Measurements from ENCODE around the gene OR4D10. TPM values are rescaled to one million over a fixed set of nuclear protein-coding genes. Genes with fewer than 3 reads are reported as not detected.

Gene OR4D10
- total RNA-seq, 1 experiment from 2014 or later, result not detected

DNA sequence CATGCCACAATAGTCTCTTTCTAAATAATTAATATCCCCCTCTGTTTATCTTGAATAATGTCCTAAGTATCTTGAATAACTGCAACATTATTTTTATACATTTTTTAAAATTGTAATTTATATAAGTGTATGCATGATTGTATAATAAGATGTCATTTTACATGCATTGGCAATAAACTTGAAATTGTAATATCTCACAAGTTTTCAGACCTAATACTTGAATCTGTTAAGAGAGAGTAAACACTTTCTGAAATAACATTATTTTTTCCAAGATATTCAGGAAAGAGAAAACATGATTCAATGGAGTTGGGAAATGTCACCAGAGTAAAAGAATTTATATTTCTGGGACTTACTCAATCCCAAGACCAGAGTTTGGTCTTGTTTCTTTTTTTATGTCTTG is 30.2 kb downstream of the OR4D10 start, which contains the start of gene OR4D11 (continued):
- TF ChIP-seq, protein P1, sequence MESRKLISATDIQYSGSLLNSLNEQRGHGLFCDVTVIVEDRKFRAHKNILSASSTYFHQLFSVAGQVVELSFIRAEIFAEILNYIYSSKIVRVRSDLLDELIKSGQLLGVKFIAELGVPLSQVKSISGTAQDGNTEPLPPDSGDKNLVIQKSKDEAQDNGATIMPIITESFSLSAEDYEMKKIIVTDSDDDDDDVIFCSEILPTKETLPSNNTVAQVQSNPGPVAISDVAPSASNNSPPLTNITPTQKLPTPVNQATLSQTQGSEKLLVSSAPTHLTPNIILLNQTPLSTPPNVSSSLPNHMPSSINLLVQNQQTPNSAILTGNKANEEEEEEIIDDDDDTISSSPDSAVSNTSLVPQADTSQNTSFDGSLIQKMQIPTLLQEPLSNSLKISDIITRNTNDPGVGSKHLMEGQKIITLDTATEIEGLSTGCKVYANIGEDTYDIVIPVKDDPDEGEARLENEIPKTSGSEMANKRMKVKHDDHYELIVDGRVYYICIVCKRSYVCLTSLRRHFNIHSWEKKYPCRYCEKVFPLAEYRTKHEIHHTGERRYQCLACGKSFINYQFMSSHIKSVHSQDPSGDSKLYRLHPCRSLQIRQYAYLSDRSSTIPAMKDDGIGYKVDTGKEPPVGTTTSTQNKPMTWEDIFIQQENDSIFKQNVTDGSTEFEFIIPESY (IDR thresholded peaks at IDR 0.05; ENCODE audit: extremely low read depth, insufficient replicate concordance, low read length), result no peak
- no peak for TF ChIP-seq ZFX (IDR thresholded peaks at IDR 0.05)

DNA sequence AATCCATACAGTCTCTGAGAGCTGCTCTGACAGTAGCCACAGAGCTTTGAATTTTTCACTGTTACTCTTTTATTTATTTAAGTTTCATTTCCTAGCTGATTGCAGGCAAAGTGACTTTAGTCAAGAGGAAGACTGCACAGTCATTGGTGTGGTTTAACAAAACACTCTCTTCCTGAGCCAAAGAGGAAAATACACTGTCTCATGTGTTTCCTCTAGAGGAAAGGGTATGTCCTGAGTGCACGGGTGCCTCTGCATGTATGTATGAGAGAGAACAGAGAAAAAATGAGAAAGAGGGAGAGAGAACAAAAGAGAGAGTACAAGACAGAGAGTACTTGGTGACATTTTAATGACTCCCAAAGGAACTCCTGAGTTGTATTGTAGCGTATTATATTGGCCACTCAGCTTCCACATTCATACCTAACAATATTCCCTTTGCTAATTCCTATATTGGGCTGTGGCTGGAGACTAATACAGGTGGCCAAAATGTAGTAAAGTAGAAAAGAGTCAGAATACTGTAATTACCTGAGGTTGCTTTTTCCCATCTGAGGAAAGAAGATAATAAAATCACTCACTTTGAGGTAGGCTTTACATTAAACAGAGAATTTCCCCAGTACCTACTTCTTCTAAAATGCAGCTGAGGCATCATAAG is 38.0 kb downstream of the OR4D10 start, which contains the start of gene OR4D9:
Gene OR4D9, plus strand, starts transcription at position 599 of the 649 bp plus-strand sequence. CDS start 3,374 bp downstream, outside the sequence.
- Histone ChIP-seq H3K4me1 (ENCODE audit: control insufficient read depth in 1 of 2, insufficient read depth in 2 of 2, low read length in 2 of 2) (no peaks in the 10 kb centered on the region), H3K9ac (ENCODE audit: low read length) (no peak within 1 kb of the TSS), H3K36me3 (ENCODE audit: control insufficient read depth in 1 of 2, insufficient read depth in 2 of 2, low read length in 2 of 2) (no peaks in the 10 kb centered on the region), H3K9me2 (ENCODE audit: insufficient read depth) (no peaks in the 10 kb centered on the region), H3K27ac (ENCODE audit: low read depth, low read length) (no peak within 1 kb of the TSS), H3K79me2 (ENCODE audit: insufficient read depth, low read length) (no peaks in the 10 kb centered on the region), H3K9me3 (ENCODE audit: control insufficient read depth in 1 of 2, insufficient read depth in 1 of 2, low read depth in 1 of 2, low read length in 2 of 2) (no peaks in the 10 kb centered on the region), H3K27me3 (ENCODE audit: insufficient read depth, low read length) (no peaks in the 10 kb centered on the region), H4K20me1 (ENCODE audit: insufficient read depth) (no peaks in the 10 kb centered on the region), H3K4me3 (replicated peaks in 1 of 2; ENCODE audit: low read depth in 1 of 2, low read length in 2 of 2) (no peak within 1 kb of the TSS), H2AFZ (ENCODE audit: low read depth, low read length, poor library complexity, severe bottlenecking) (peak within 1 kb of the TSS; percentile 9), H3K4me2 (ENCODE audit: low read length) (no peak within 1 kb of the TSS)
- no peak for TF ChIP-seq SIN3A (IDR thresholded peaks at IDR 0.05; ENCODE audit: low read depth)
- TF ChIP-seq, protein P2, sequence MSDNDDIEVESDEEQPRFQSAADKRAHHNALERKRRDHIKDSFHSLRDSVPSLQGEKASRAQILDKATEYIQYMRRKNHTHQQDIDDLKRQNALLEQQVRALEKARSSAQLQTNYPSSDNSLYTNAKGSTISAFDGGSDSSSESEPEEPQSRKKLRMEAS (IDR thresholded peaks at IDR 0.05), result no peak
- no peak for TF ChIP-seq POLR2A (IDR thresholded peaks at IDR 0.05; ENCODE audit: borderline replicate concordance, extremely low read depth, insufficient read depth, insufficient read length)
- TF ChIP-seq, protein P1 (IDR thresholded peaks at IDR 0.05; ENCODE audit: extremely low read depth, insufficient replicate concordance, low read length), result no peak
- TF ChIP-seq RAD21 (IDR thresholded peaks at IDR 0.05; ENCODE audit: low read depth), result no peak
- no peak for TF ChIP-seq SRF (IDR thresholded peaks at IDR 0.05; ENCODE audit: low read depth)
- TF ChIP-seq ELF1 (IDR thresholded peaks at IDR 0.05; ENCODE audit: borderline replicate concordance, low read depth), result no peak
- TF ChIP-seq EZH2phosphoT487 (IDR thresholded peaks at IDR 0.05; ENCODE audit: borderline replicate concordance), result no peak
- TF ChIP-seq POLR2AphosphoS5 (IDR thresholded peaks at IDR 0.05; ENCODE audit: low read depth, low read length), result no peak
- TF ChIP-seq CEBPB (IDR thresholded peaks at IDR 0.05; ENCODE audit: low read depth), result no peak
- TF ChIP-seq, protein P3, sequence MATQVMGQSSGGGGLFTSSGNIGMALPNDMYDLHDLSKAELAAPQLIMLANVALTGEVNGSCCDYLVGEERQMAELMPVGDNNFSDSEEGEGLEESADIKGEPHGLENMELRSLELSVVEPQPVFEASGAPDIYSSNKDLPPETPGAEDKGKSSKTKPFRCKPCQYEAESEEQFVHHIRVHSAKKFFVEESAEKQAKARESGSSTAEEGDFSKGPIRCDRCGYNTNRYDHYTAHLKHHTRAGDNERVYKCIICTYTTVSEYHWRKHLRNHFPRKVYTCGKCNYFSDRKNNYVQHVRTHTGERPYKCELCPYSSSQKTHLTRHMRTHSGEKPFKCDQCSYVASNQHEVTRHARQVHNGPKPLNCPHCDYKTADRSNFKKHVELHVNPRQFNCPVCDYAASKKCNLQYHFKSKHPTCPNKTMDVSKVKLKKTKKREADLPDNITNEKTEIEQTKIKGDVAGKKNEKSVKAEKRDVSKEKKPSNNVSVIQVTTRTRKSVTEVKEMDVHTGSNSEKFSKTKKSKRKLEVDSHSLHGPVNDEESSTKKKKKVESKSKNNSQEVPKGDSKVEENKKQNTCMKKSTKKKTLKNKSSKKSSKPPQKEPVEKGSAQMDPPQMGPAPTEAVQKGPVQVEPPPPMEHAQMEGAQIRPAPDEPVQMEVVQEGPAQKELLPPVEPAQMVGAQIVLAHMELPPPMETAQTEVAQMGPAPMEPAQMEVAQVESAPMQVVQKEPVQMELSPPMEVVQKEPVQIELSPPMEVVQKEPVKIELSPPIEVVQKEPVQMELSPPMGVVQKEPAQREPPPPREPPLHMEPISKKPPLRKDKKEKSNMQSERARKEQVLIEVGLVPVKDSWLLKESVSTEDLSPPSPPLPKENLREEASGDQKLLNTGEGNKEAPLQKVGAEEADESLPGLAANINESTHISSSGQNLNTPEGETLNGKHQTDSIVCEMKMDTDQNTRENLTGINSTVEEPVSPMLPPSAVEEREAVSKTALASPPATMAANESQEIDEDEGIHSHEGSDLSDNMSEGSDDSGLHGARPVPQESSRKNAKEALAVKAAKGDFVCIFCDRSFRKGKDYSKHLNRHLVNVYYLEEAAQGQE (IDR thresholded peaks at IDR 0.05; ENCODE audit: low read depth), result no peak
- no peak for TF ChIP-seq FOSL1 (IDR thresholded peaks at IDR 0.05; ENCODE audit: low read depth)
- TF ChIP-seq SP1 (IDR thresholded peaks at IDR 0.05; ENCODE audit: low read depth), result no peak
- TF ChIP-seq EGR1 (IDR thresholded peaks at IDR 0.05; ENCODE audit: low read depth), result no peak
- no peak for TF ChIP-seq JUND (IDR thresholded peaks at IDR 0.05)
- TF ChIP-seq TCF7L2 (IDR thresholded peaks at IDR 0.05; ENCODE audit: borderline replicate concordance, extremely low read depth, insufficient read depth, insufficient read length), result no peak
- no peak for TF ChIP-seq ZFX (IDR thresholded peaks at IDR 0.05)
- BruUV-seq (replicated peaks), result no TSS peak
- ChIA-PET POLR2A (no interaction called here), CTCF (no interaction called here), RAD21 (ENCODE audit: low non-redundant PET in 1 of 2, low total read pairs in 2 of 2, uncharacterized antibody in 2 of 2, unreplicated experiment in 2 of 2) (no interaction called here)
- ATAC-seq (no peak), DNase-seq (ENCODE audit: low read depth, low spot score) (no peak)
- intact Hi-C loops (cut with micrococcal nuclease), result no loop called here
